OCI-LY7 (cell line): ENCODE data around the gene AMFR. TPM values are rescaled to one million over a fixed set of nuclear protein-coding genes. Genes with fewer than 3 reads are reported as not detected.

Source experiments
- BruUV-seq: library from RNA; stranded (reverse); fragments of 400-500 nt; replicated peaks from 2 replicates; lab custom pipeline; 2021; lab: Mats Ljungman, UMichigan
- CTCF ChIA-PET: fragments of 300-600 bp; sonication (Branson Sonifier 250); formaldehyde crosslinking; loops from one replicate; lab custom pipeline; 2022; ENCODE audit warnings: antibody characterized with exemption; ENCODE audit not compliant: unreplicated experiment; lab: Charles Lee
- POLR2A ChIA-PET: fragments of 300-600 bp; sonication (Branson Sonifier 250); formaldehyde crosslinking; loops from one replicate; lab custom pipeline; 2022; ENCODE audit warnings: antibody characterized with exemption; lab: Charles Lee
- DNase-seq: peaks from one replicate; pipeline ENCODE4 v3.0.0-alpha.2; 2015; ENCODE audit warnings: low spot score
- H2AFZ ChIP-seq: fragments of 200-600 bp; sonication (generic), shearing (Covaris generic); 2 replicates; pipeline ENCODE4 v1.6.1; 2014; ENCODE audit warnings: mild to moderate bottlenecking, antibody characterized with exemption, low read length, moderate library complexity
- H3K27ac ChIP-seq: fragments of 200-600 bp; sonication (generic); 2 replicates; pipeline ENCODE4 v1.5.1; 2014; ENCODE audit warnings: mixed run types, low read depth, mild to moderate bottlenecking, moderate library complexity, low read length, inconsistent platforms; ENCODE audit not compliant: poor library complexity, severe bottlenecking
- H3K36me3 ChIP-seq: fragments of 200-600 bp; sonication (generic); 2 replicates; pipeline ENCODE4 v1.6.1; 2014; ENCODE audit warnings: mild to moderate bottlenecking, antibody characterized with exemption, low read length, moderate library complexity, mixed read lengths; ENCODE audit not compliant: insufficient read depth
- H3K4me1 ChIP-seq: fragments of 200-600 bp; sonication (generic); 2 replicates; pipeline ENCODE4 v1.5.1; 2014; ENCODE audit warnings: mild to moderate bottlenecking, low read length; ENCODE audit not compliant: insufficient read depth, poor library complexity, severe bottlenecking
- H3K4me2 ChIP-seq: fragments of 200-600 bp; sonication (generic); 2 replicates; pipeline ENCODE4 v1.6.1; 2014; ENCODE audit warnings: mild to moderate bottlenecking, low read length
- H3K4me3 ChIP-seq: fragments of 200-600 bp; sonication (generic); 2 replicates; pipeline ENCODE4 v1.5.1; 2014; ENCODE audit warnings: mild to moderate bottlenecking, low read depth, low read length; ENCODE audit not compliant: poor library complexity, severe bottlenecking
- H3K79me2 ChIP-seq: fragments of 200-600 bp; sonication (generic); 2 replicates; pipeline ENCODE4 v1.6.1; 2016; ENCODE audit warnings: low read depth, mild to moderate bottlenecking, low read length, moderate library complexity, mixed read lengths; ENCODE audit not compliant: insufficient read depth
- H3K9me2 ChIP-seq: fragments of 200-600 bp; sonication (generic); 2 replicates; pipeline ENCODE4 v1.6.1; 2016; ENCODE audit warnings: mild to moderate bottlenecking, low read length, mixed read lengths; ENCODE audit not compliant: insufficient read depth
- H3K9me3 ChIP-seq: fragments of 200-600 bp; sonication (generic); 2 replicates; pipeline ENCODE4 v1.6.1; 2014; ENCODE audit warnings: mild to moderate bottlenecking, mixed run types, low read length, mixed read lengths
- H4K20me1 ChIP-seq: fragments of 200-600 bp; sonication (generic); 2 replicates; pipeline ENCODE4 v1.6.1; 2014; ENCODE audit warnings: mild to moderate bottlenecking, antibody characterized with exemption, low read length, moderate library complexity, mixed read lengths; ENCODE audit not compliant: insufficient read depth
- EZH2phosphoT487 ChIP-seq: fragments of 200-600 bp; sonication (generic); IDR thresholded peaks from 2 replicates; pipeline ENCODE4 v1.6.1; 2018; ENCODE audit warnings: low read depth, borderline replicate concordance, mild to moderate bottlenecking, mixed run types, antibody characterized with exemption, low read length, moderate library complexity, mixed read lengths
- intact Hi-C: fragments of 100-400 bp; cut with micrococcal nuclease; formaldehyde crosslinking; loops from one replicate; pipeline ENCODE4 v1.10.0; 2022; ENCODE audit not compliant: unreplicated experiment
- total RNA-seq, 2 experiments: library from RNA; depleted of rRNA in 1 of 2; stranded (reverse); fragments of >200 nt in 1 of 2; shearing (Covaris generic) in 1 of 2; gene quantifications; 2 replicates each; pipeline ENCODE4 v1.2.3, GENCODE V29; 2014 to 2022
- TF ChIP-seq, protein P1 (sequence below): fragments of 200-600 bp; sonication (generic); conservative IDR thresholded peaks from 2 replicates; pipeline ENCODE4 v1.5.1; 2014; ENCODE audit warnings: mild to moderate bottlenecking, antibody characterized with exemption, low read length, moderate library complexity, mixed read lengths

The AMFR gene
- total RNA-seq, 2 experiments from 2014 or later: 87.7 to 101 TPM

DNA sequence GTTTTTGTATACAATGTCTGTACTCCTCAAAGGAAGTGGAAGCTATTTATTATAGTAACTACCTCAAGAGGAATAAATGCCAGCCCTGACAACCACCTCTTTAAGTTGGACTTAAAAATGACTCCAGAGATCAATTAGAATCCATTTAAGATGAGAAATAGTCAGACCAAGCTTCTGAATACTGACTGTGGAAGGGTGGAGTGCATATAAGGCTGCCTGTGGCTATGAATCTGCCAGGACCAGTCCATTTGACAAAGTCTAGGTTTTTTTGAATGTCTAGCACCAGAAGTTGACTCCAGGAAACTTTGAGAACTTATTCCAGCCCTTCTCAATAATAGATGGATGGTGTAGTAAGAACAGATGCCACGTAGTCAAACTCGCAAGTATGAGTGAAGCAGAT lies 41.0 kb upstream of the AMFR start:
- Histone ChIP-seq H2AFZ (no peak overlapping the region), H3K27ac (no peak overlapping the region), H3K4me2 (no peak overlapping the region), H3K79me2 (no peaks in the 10 kb centered on the region), H3K4me1 (no peaks in the 10 kb centered on the region), H3K9me2 (no peaks in the 10 kb centered on the region), H3K36me3 (peaks cover 95% of the 10 kb centered on the region), H3K4me3 (no peak overlapping the region), H4K20me1 (no peaks in the 10 kb centered on the region), H3K9me3 (no peaks in the 10 kb centered on the region)
- intact Hi-C loops: no loop called here
- ChIA-PET POLR2A (interaction anchor here (0.8 kb wide), 1 partner anchor 21 kb away, joined by 3 read pairs; no protein-coding TSS in a partner anchor), CTCF (no interaction called here)
- TF ChIP-seq EZH2phosphoT487: no peak
- TF ChIP-seq, protein P1, sequence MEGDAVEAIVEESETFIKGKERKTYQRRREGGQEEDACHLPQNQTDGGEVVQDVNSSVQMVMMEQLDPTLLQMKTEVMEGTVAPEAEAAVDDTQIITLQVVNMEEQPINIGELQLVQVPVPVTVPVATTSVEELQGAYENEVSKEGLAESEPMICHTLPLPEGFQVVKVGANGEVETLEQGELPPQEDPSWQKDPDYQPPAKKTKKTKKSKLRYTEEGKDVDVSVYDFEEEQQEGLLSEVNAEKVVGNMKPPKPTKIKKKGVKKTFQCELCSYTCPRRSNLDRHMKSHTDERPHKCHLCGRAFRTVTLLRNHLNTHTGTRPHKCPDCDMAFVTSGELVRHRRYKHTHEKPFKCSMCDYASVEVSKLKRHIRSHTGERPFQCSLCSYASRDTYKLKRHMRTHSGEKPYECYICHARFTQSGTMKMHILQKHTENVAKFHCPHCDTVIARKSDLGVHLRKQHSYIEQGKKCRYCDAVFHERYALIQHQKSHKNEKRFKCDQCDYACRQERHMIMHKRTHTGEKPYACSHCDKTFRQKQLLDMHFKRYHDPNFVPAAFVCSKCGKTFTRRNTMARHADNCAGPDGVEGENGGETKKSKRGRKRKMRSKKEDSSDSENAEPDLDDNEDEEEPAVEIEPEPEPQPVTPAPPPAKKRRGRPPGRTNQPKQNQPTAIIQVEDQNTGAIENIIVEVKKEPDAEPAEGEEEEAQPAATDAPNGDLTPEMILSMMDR: no peak
- DNase-seq: no peak
- no TSS peak for BruUV-seq

DNA sequence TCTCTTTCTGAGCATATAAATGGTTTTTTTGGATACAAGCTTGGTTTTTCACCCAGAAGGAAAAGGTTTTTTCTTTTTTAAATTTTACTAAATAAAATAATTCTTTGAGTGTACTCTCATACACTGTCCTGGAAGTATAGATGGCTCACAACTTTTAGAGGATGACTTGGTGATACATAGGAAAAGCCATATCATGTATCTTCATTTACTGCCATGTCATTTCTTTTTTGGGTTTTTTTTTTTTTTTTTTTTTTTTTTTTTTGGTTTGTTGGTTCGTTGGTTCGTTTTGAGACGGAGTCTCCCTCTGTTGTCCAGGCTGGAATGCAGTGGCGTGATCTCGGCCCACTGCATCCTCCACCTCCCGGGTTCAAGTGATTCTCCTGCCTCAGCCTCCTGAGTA lies 37.8 kb upstream of the AMFR start:
- H3K4me3 ChIP-seq: no peak overlapping the region
- POLR2A ChIA-PET: interaction anchor here (0.6 to 1.4 kb wide), 2 partner anchors 10 to 31 kb away, joined by 3 to 5 read pairs; no protein-coding TSS in a partner anchor
- H3K4me1 ChIP-seq: no peaks in the 10 kb centered on the region
- H3K9me3 ChIP-seq: no peaks in the 10 kb centered on the region
- H3K4me2 ChIP-seq: no peak overlapping the region
- intact Hi-C loops: no loop called here
- peaks cover 95% of the 10 kb centered on the region for H3K36me3 ChIP-seq
- no peak overlapping the region for H3K27ac ChIP-seq
- no peak overlapping the region for H2AFZ ChIP-seq
- TF ChIP-seq EZH2phosphoT487: no peak
- TF ChIP-seq, protein P1: no peak
- no peaks in the 10 kb centered on the region for H4K20me1 ChIP-seq
- CTCF ChIA-PET: no interaction called here
- no peaks in the 10 kb centered on the region for H3K9me2 ChIP-seq
- H3K79me2 ChIP-seq: no peaks in the 10 kb centered on the region
- no peak for DNase-seq
- no TSS peak for BruUV-seq

DNA sequence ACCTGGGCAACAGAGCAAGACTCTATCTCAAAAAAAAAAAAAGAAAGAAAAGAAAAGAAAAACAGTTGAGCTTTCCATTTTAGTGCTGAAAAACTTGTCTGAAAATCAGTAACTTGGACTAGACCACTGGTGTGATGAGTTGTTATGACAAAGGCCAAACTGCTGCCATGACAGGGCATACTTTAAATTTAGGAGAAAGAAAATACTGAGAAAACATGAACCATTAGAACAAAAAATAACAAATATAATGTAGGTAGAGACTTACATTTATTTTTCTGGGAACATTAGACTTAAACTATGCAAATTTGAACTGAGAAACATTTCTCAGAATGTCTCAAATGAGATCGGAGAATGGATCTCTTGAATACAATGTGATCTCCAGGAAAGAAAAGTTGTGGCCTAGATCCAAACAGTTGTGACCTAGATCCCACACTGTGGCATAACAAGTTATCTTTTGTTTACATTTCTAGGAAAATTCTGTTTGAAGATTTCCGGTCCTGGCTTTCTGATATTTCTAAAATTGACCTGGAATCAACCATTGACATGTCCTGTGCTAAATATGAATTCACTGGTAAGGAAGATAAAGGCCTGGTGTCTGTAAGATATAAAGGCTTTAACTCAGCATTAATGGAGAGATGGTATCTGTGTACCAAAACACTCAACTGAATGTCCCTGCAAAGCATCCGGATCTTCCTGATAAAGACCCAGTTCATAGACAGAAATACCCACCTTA lies 36.9 kb upstream of the AMFR start:
- TF ChIP-seq, protein P1: no peak
- no peak for TF ChIP-seq EZH2phosphoT487
- intact Hi-C loops: no loop called here
- Histone ChIP-seq H3K79me2 (no peaks in the 10 kb centered on the region), H3K9me2 (no peaks in the 10 kb centered on the region), H3K4me2 (no peak overlapping the region), H4K20me1 (no peaks in the 10 kb centered on the region), H3K9me3 (no peaks in the 10 kb centered on the region), H2AFZ (no peak overlapping the region), H3K4me3 (no peak overlapping the region), H3K36me3 (peaks cover 95% of the 10 kb centered on the region), H3K4me1 (no peaks in the 10 kb centered on the region), H3K27ac (no peak overlapping the region)
- BruUV-seq: no TSS peak
- ChIA-PET CTCF (no interaction called here), POLR2A (interaction anchor here (0.6 to 2.8 kb wide), 3 partner anchors 10 to 121 kb away, joined by 3 to 9 read pairs (median 3); partner anchors contain the start of genes NUDT21 and OGFOD1)
- no peak for DNase-seq
